Naive thymus-derived CD4-positive, alpha-beta T cell (primary cell): ENCODE data around the gene GPR89B. TPM values are rescaled to one million over a fixed set of nuclear protein-coding genes. Genes with fewer than 3 reads are reported as not detected.
A peak's percentile ranks its signal among the peaks of the same experiment; 100 is the strongest.
"Not testable (repeated sequence)": the region's sequence is repeated elsewhere in the genome, so short reads cannot be mapped to it uniquely, and the experiment has no call there.

Source experiments
- ATAC-seq: fragments of 150-1000 bp; cut with Tn5 transposase; 2 replicates; pipeline ENCODE4 v1.10.0; 2021; ENCODE audit warnings: mild to moderate bottlenecking, moderate library complexity
- CTCF ChIA-PET: fragments of 350-600 bp; sonication (Branson Sonifier 250); formaldehyde crosslinking; loops from one replicate; lab custom pipeline; 2021; ENCODE audit warnings: antibody characterized with exemption; lab: Charles Lee
- POLR2A ChIA-PET: fragments of 350-600 bp; sonication (Branson Sonifier 250); formaldehyde crosslinking; loops from one replicate; lab custom pipeline; 2021; ENCODE audit warnings: antibody characterized with exemption, inconsistent platforms; lab: Charles Lee
- DNase-seq, 9 donors: peaks; one replicate each; pipeline versions ENCODE4 v3.0.0 to v3.0.0-alpha.2; 2020 to 2022; ENCODE audit warnings: mixed read lengths in 1 of 9
- H3K27ac ChIP-seq: one replicate; pipeline ENCODE4 v1.7.0; 2013; ENCODE audit warnings: mild to moderate bottlenecking, low read depth, low read length, moderate library complexity
- H3K27me3 ChIP-seq, 2 donors: one replicate each; pipeline ENCODE4 v1.7.0; 2013; ENCODE audit warnings: low read length in 2 of 2, mild to moderate bottlenecking in 2 of 2, moderate library complexity in 2 of 2; ENCODE audit not compliant: control insufficient read depth in 2 of 2, insufficient read depth in 2 of 2
- H3K36me3 ChIP-seq, 3 experiments: 1 replicate in 2 of 3; 2 replicates in 1 of 3; pipeline ENCODE4 v1.7.0; 2013; ENCODE audit warnings: low read length in 3 of 3, mild to moderate bottlenecking in 3 of 3, moderate library complexity in 1 of 3; ENCODE audit not compliant: insufficient read depth in 3 of 3, control insufficient read depth in 2 of 3
- H3K4me1 ChIP-seq, 2 donors: one replicate each; pipeline ENCODE4 v1.7.0; 2013; ENCODE audit warnings: low read length in 2 of 2, mild to moderate bottlenecking in 2 of 2, moderate library complexity in 1 of 2; ENCODE audit not compliant: control insufficient read depth in 2 of 2, insufficient read depth in 2 of 2
- H3K4me3 ChIP-seq: 2 replicates; pipeline ENCODE4 v1.7.0; 2013; ENCODE audit warnings: mild to moderate bottlenecking, low read length
- H3K9me3 ChIP-seq, 3 experiments: 1 replicate in 2 of 3; 2 replicates in 1 of 3; pipeline ENCODE4 v1.7.0; 2013; ENCODE audit warnings: low read length in 3 of 3; ENCODE audit not compliant: control insufficient read depth in 2 of 3
- H3K27ac Mint-ChIP-seq, 9 donors: one replicate each; pipeline ENCODE4 v1.8.0; 2020 to 2022; ENCODE audit warnings: mixed read lengths in 9 of 9, mild to moderate bottlenecking in 8 of 9, moderate library complexity in 5 of 9, inconsistent platforms in 2 of 9
- H3K27me3 Mint-ChIP-seq, 5 donors: one replicate each; pipeline ENCODE4 v1.8.0; 2021 to 2022; ENCODE audit warnings: mixed read lengths in 5 of 5, mild to moderate bottlenecking in 1 of 5
- H3K36me3 Mint-ChIP-seq, 5 donors: one replicate each; pipeline ENCODE4 v1.8.0; 2020 to 2022; ENCODE audit warnings: mixed read lengths in 5 of 5, mild to moderate bottlenecking in 3 of 5, inconsistent platforms in 1 of 5
- H3K4me1 Mint-ChIP-seq, 7 donors: one replicate each; pipeline ENCODE4 v1.8.0; 2020 to 2022; ENCODE audit warnings: mixed read lengths in 7 of 7, mild to moderate bottlenecking in 3 of 7, inconsistent platforms in 1 of 7
- H3K4me3 Mint-ChIP-seq, 10 donors: one replicate each; pipeline ENCODE4 v1.8.0; 2020 to 2022; ENCODE audit warnings: mild to moderate bottlenecking in 10 of 10, mixed read lengths in 10 of 10, moderate library complexity in 6 of 10, inconsistent platforms in 2 of 10
- H3K9me3 Mint-ChIP-seq, 11 donors: one replicate each; pipeline ENCODE4 v1.8.0; 2020 to 2022; ENCODE audit warnings: mixed read lengths in 11 of 11, mild to moderate bottlenecking in 4 of 11, inconsistent platforms in 1 of 11, moderate library complexity in 1 of 11
- intact Hi-C, 2 donors: fragments of 100-400 bp; cut with micrococcal nuclease; formaldehyde crosslinking; loops; one replicate each; pipeline ENCODE4 v1.15.1; 2023
- polyA plus RNA-seq, 2 donors: library from polyadenylated mRNA; unstranded; fragments of 300-500 nt; fragmentation: Illumina TruSeq; gene quantifications; one replicate each; pipeline ENCODE4 v1.2.3, GENCODE V29; 2021
- total RNA-seq, 6 experiments: library from RNA in 5 of 6; stranded (reverse) in 5 of 6; gene quantifications; 1 replicate in 5 of 6; 2 replicates in 1 of 6; pipeline ENCODE4 v1.2.3 and lab custom pipeline; 2021 to 2026

Gene GPR89B
- total and polyA plus RNA-seq, 7 experiments from 2014 or later, result 13.3 to 36.6 (median 21.5) TPM

DNA sequence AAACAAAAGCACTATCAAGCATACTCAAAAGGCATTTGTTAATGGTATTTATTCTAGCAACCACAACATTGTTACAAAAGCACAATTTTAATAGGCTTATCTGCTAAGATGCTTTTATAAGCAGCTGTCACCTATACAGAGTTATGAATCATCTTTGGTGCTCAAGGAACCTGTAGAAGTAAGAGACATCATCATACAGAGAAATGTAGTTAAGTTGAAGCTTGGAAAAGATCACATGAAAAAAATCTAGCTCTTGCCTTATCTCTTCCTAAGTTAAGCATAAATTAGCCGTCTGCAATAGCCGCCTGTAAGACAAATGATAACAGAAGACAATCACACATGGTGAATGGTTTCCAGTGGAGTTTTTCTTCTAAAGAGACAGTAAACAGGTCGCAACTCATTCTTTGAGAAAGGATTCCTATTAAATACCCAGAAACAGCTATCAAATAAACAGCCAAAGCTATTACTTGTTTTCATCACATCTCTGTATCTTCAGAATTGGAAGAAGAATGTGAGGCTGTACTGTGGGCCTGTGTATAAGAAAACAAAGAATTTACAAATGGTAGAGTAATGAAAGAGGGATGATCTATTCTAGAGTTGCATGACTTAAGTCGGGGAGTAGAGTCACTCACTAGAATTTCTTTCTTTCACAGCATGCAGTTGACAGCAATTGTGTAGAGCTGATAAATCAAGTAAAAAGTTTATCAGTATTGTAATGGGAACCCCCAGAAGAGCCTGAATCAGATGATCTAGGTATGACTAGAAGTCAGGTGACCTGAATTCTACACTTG, 65.8 kb downstream of the GPR89B start:
- Mint-ChIP-seq H3K4me1 (peaks cover 0 to 13% (median 5%) of the 10 kb centered on the region in 7 donors), H3K36me3 (peaks cover 0 to 21% (median 7%) of the 10 kb centered on the region in 5 donors)
- H3K4me3 ChIP-seq, H3K27ac ChIP-seq, H3K27me3 Mint-ChIP-seq, H3K9me3 ChIP-seq, POLR2A ChIA-PET, DNase-seq, H3K4me1 ChIP-seq, H3K36me3 ChIP-seq, H3K4me3 Mint-ChIP-seq, H3K9me3 Mint-ChIP-seq, H3K27me3 ChIP-seq, intact Hi-C loops, H3K27ac Mint-ChIP-seq, ATAC-seq, CTCF ChIA-PET: not testable (repeated sequence)

DNA sequence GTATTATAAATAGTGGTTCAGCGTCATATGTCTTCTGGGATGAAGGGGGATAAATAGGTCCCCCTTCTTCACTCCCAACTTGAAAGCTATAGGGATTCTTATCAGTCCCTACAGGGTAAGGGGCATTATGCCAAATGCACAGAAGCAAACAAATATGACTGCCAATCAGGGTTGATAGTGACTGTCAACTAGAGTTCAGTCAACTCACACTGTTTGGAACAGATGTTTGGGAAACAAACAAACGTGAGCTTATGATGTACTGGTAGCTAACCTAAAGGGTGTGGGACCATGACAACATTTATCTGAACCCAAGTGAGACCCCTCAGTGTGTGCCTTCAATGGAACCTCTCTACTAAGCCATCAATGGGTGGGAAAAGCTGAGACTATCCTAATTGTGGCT, 67.9 kb downstream of the GPR89B start:
- H3K9me3 ChIP-seq, H3K4me3 Mint-ChIP-seq, H3K9me3 Mint-ChIP-seq, H3K36me3 ChIP-seq, POLR2A ChIA-PET, H3K27ac ChIP-seq, DNase-seq, ATAC-seq, H3K27me3 Mint-ChIP-seq, H3K4me3 ChIP-seq, intact Hi-C loops, H3K27ac Mint-ChIP-seq, H3K27me3 ChIP-seq, H3K4me1 ChIP-seq, CTCF ChIA-PET: not testable (repeated sequence)
- Mint-ChIP-seq H3K36me3 (peaks cover 0 to 11% (median 3%) of the 10 kb centered on the region in 5 donors), H3K4me1 (peaks cover 0 to 11% (median 5%) of the 10 kb centered on the region in 7 donors)

GRCh38 chr1:148007724-148008123, 79.5 kb downstream of the GPR89B start:
- H3K4me1 ChIP-seq, H3K4me3 Mint-ChIP-seq, H3K27me3 ChIP-seq, H3K9me3 Mint-ChIP-seq, intact Hi-C loops, H3K36me3 Mint-ChIP-seq, DNase-seq, ATAC-seq, H3K27ac Mint-ChIP-seq, H3K9me3 ChIP-seq, CTCF ChIA-PET, POLR2A ChIA-PET, H3K4me1 Mint-ChIP-seq, H3K27ac ChIP-seq, H3K4me3 ChIP-seq, H3K36me3 ChIP-seq: not testable (repeated sequence)
- peaks cover 6 to 20% (median 8%) of the 10 kb centered on the region in 5 donors for H3K27me3 Mint-ChIP-seq

DNA sequence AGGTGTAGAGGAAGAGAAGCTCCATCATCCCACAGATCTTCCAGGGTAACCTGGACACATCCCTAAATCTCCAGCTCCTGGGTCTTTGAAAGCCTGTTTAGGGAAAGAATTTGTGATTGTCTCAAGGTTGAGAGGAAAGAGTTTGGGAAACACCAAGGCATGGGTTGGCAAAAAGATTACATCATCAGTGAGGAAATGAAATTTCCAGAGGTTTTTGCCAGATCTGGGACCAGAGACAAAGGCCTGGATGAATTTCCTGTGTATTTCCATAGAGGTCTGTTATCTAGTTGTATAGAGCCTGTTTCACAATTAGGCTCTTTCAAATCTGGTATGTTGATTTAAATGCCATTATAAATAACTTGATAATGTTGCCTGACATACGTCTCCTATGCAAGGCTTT, 82.3 kb downstream of the GPR89B start:
- H3K27me3 Mint-ChIP-seq, result peaks cover 15 to 39% (median 20%) of the 10 kb centered on the region in 5 donors
- H3K27ac Mint-ChIP-seq, result no peak overlapping the region
- ChIA-PET POLR2A (no interaction called here), CTCF (no interaction called here)
- intact Hi-C loops, result no loop called here
- Histone ChIP-seq H3K9me3 (no peaks in the 10 kb centered on the region), H3K4me1 (no peaks in the 10 kb centered on the region), H3K4me3 (no peak overlapping the region), H3K36me3 (no peaks in the 10 kb centered on the region), H3K27me3 (no peaks in the 10 kb centered on the region), H3K27ac (no peak overlapping the region)
- H3K4me1 Mint-ChIP-seq, result peaks cover 0 to 21% (median 10%) of the 10 kb centered on the region in 7 donors
- no peak for ATAC-seq
- H3K36me3 Mint-ChIP-seq, result peaks cover 0 to 6% (median 0%) of the 10 kb centered on the region in 5 donors
- H3K4me3 Mint-ChIP-seq, result no peak overlapping the region
- peaks cover 0 to 1% (median 0%) of the 10 kb centered on the region in 11 donors for H3K9me3 Mint-ChIP-seq
- DNase-seq, result no peak

DNA sequence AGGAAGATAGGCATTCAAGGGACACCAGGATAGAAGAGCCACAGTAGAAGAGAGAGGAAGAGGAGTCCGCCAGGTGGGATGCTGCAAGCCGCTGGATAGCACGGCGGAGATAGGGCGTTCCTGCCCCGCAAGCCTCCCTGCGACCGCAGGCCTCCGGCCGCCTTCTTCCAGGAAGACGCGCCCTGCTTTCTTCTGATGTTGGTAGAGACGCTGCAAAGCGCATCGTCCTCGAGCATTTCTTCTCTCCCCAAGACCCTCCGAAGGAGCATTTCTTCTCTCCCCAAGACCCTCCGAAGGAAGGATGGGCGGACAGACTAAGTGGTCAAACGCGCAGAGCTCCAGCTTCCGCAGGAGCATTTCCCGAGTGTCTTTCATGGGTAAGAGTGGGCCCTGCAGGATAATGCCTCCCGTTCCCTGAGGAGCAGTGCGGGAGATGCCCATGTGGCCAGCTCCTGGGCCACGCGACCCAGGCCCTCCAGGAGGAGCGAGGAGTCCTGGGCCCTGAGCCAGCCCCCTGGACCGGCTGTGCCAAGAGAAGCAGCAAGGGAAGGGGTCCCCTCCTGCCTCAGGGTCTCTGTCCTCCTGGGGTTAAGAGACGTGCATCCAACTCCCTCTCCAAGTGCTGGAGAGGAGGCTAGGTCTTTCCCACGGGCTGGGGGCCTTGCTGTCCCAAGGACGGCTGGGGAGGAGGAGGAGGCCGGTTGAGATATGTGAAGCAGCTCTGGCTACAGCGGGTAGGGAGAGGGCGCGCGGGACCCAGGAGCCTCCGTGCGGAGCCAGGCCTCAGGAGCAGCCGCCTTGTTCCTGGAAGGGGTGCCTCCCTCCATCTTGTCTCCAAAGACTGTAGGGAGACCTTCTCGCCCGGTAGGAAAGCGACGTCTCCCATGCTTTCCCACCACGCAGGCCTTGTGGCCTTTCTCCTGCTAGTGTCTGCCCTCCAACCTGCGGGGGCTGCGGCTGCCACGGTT, 85.2 kb downstream of the GPR89B start:
- DNase-seq, H3K27me3 ChIP-seq, intact Hi-C loops, H3K36me3 Mint-ChIP-seq, H3K4me1 ChIP-seq, POLR2A ChIA-PET, CTCF ChIA-PET, H3K27ac ChIP-seq, H3K9me3 ChIP-seq, ATAC-seq, H3K36me3 ChIP-seq, H3K4me3 ChIP-seq, H3K9me3 Mint-ChIP-seq, H3K27ac Mint-ChIP-seq: not testable (repeated sequence)
- Mint-ChIP-seq H3K4me1 (peaks cover 0 to 24% (median 11%) of the 10 kb centered on the region in 7 donors), H3K27me3 (peaks cover 20 to 45% (median 27%) of the 10 kb centered on the region in 5 donors), H3K4me3 (peak overlapping the region in 7 of 10 donors; percentile 8 to 82 (median 56))

DNA sequence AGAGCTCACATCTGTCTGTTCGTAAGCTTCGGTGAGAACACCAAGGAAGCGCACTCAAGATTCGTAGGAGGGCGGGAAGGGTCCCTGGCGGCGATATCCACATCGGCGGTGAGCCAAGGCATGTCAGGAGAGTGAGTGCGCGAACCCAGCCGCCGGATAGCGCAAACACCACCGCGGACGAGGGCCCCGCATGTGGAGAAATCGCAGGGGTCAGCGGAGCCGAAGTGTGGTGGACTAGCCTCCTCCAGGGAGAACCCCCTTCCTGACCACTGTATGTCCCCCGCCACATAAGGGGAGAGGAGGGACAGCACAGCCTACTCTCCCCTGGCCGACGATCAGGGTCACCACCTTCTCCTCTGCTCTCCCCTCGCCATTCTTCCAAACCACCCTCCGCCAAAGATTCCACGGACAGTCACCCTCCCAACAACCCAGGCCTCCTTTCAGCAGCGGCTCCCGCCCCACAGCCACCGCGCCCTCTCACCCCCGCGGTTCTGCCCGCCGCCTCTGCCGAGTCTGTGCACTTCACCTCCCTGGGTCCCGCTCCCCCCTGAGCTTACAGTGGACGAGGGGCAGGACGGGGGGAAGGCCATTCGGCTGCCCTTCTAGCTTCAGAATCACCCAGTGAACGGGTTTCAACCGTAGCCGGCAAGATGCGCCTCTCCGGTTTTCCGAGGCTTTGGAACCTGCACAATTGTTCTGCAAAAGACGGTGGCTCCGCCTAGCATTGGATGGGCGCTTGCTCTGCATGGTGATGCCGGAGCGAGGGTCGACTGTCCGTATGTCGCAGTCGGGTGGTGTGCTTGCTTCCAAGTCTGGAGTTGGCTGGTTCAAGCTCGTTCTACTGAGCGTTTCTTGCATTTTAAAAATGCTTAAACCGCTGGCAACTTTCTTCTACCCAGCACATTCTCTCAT, 86.3 kb downstream of the GPR89B start:
- intact Hi-C loops, H3K36me3 ChIP-seq, H3K27ac Mint-ChIP-seq, H3K36me3 Mint-ChIP-seq, H3K4me3 ChIP-seq, H3K9me3 ChIP-seq, H3K4me1 ChIP-seq, H3K27ac ChIP-seq, CTCF ChIA-PET, H3K9me3 Mint-ChIP-seq, POLR2A ChIA-PET, H3K27me3 ChIP-seq: not testable (repeated sequence)
- ATAC-seq (peak; percentile 26), DNase-seq (peak in 3 of 9 donors; percentile 10 to 27 (median 20))
- Mint-ChIP-seq H3K27me3 (peaks cover 20 to 45% (median 27%) of the 10 kb centered on the region in 5 donors), H3K4me3 (peak overlapping the region in 9 of 10 donors; percentile 36 to 82 (median 61)), H3K4me1 (peaks cover 0 to 24% (median 11%) of the 10 kb centered on the region in 7 donors)
